HepG2 (cell line): ENCODE data around the gene CD7. TPM values are rescaled to one million over a fixed set of nuclear protein-coding genes. Genes with fewer than 3 reads are reported as not detected.

ENCODE experiments used
- CHD2 ChIP-seq: IDR thresholded peaks from 2 replicates; pipeline ENCODE4 v1.6.1; 2011; ENCODE audit warnings: low read depth, low read length, improper control_type of control experiment
- DMAP1 ChIP-seq: IDR thresholded peaks from 2 replicates; pipeline ENCODE4 v1.6.1; 2016
- ISL2 ChIP-seq: sonication (generic); formaldehyde crosslinking; IDR thresholded peaks from 2 replicates; pipeline ENCODE4 v1.5.0; 2020; ENCODE audit warnings: missing genetic modification reagents
- MYC ChIP-seq: sonication (generic); formaldehyde crosslinking; IDR thresholded peaks from 2 replicates; pipeline ENCODE4 v1.9.0; 2021; ENCODE audit warnings: missing genetic modification reagents, borderline replicate concordance
- REL ChIP-seq: sonication (generic); formaldehyde crosslinking; conservative IDR thresholded peaks from 2 replicates; pipeline ENCODE4 v1.8.0; 2022; ENCODE audit warnings: mild to moderate bottlenecking, missing genetic modification reagents, moderate library complexity
- RELA ChIP-seq: sonication (generic); formaldehyde crosslinking; IDR thresholded peaks from 2 replicates; pipeline ENCODE4 v1.4.0; 2020; ENCODE audit warnings: missing genetic modification reagents
- SETDB1 ChIP-seq: sonication (generic); formaldehyde crosslinking; IDR thresholded peaks from 2 replicates; pipeline ENCODE4 v1.5.1; 2020; ENCODE audit warnings: missing genetic modification reagents, mild to moderate bottlenecking, borderline replicate concordance
- TCF7L2 ChIP-seq: IDR thresholded peaks from 2 replicates; pipeline ENCODE4 v1.6.1; 2011; ENCODE audit warnings: mild to moderate bottlenecking, low read depth, low read length, moderate library complexity
- THAP8 ChIP-seq: sonication (generic); formaldehyde crosslinking; IDR thresholded peaks from 2 replicates; pipeline ENCODE4 v1.5.1; 2020; ENCODE audit warnings: missing genetic modification reagents, mild to moderate bottlenecking, borderline replicate concordance
- ZKSCAN1 ChIP-seq: fragments of 150-350 bp; IDR thresholded peaks from 2 replicates; pipeline ENCODE4 v1.6.1; 2014; ENCODE audit warnings: low read length
- ZMYM3 ChIP-seq: sonication (generic); formaldehyde crosslinking; IDR thresholded peaks from 2 replicates; pipeline ENCODE4 v1.5.1; 2020; ENCODE audit warnings: mild to moderate bottlenecking, missing genetic modification reagents
- ZNF121 ChIP-seq: sonication (generic); formaldehyde crosslinking; IDR thresholded peaks from 2 replicates; pipeline ENCODE4 v1.5.0; 2020; ENCODE audit warnings: mild to moderate bottlenecking, missing genetic modification reagents
- ZNF432 ChIP-seq: sonication (generic); formaldehyde crosslinking; IDR thresholded peaks from 2 replicates; pipeline ENCODE4 v1.5.0; 2020; ENCODE audit warnings: missing genetic modification reagents, mild to moderate bottlenecking, borderline replicate concordance
- polyA plus RNA-seq, 8 experiments: library from polyadenylated mRNA; depleted of rRNA in 3 of 8; stranded (reverse) in 7 of 8; unstranded in 1 of 8; fragments of >200 nt; fragmentation: Illumina TruSeq in 4 of 8; extraction: Trizol in 4 of 8; gene quantifications; 2 replicates each; pipeline versions ENCODE4 v1.2.1 to v1.2.3, GENCODE V29; 2011 to 2016; ENCODE audit warnings: low read depth in 4 of 8, missing spikeins in 1 of 8, mixed read lengths in 1 of 8; ENCODE audit not compliant: insufficient read depth in 1 of 8
- total RNA-seq, 5 experiments: library from RNA; depleted of rRNA; stranded (reverse); fragments of >200 nt; fragmentation: Illumina TruSeq; extraction: Trizol; gene quantifications; 2 replicates each; pipeline ENCODE4 v1.2.3, GENCODE V29; 2016; ENCODE audit warnings: low read depth in 1 of 5
- TF ChIP-seq, protein P1 (sequence below): sonication (generic); formaldehyde crosslinking; IDR thresholded peaks from 2 replicates; pipeline ENCODE4 v1.8.0; 2022; ENCODE audit warnings: missing genetic modification reagents, mild to moderate bottlenecking, borderline replicate concordance

CD7 gene
- total and polyA plus RNA-seq, 2 of the 13 experiments (the other 11 are each of a cell fraction or from before 2014, with no cell fraction given) = 67.6 to 76.4 TPM

DNA sequence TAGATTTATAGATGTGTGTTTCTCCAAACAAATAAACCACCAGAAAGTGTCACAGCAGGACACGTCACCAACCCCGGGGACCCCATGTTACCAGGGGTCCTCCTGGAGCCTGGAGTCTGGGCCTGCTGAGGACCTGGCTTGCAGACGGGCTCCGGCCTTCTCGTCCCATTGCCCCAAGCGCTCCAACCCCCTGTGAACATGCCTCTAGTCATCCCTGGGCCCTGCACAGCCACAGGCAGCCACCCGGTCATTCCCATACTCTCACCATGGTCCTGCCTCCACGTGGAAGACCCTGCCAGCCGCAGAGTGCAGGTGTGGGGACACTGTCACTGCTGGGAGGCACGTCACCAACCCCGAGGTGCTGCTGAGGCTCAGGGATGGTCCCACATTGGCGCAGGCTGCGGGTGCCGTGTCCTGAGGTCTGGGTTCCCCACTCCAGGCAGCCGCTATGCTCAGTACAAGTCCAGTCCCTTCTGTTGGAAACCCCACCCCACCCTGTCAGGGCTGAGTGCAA lies 11.6 kb upstream of the CD7 start (continued):
- no peak for TF ChIP-seq ISL2 (CRISPR knock-in tag)
- TF ChIP-seq, protein P1, sequence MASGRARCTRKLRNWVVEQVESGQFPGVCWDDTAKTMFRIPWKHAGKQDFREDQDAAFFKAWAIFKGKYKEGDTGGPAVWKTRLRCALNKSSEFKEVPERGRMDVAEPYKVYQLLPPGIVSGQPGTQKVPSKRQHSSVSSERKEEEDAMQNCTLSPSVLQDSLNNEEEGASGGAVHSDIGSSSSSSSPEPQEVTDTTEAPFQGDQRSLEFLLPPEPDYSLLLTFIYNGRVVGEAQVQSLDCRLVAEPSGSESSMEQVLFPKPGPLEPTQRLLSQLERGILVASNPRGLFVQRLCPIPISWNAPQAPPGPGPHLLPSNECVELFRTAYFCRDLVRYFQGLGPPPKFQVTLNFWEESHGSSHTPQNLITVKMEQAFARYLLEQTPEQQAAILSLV (CRISPR knock-in tag) = no peak; the same call in 1 of the 2 replicates
- no peak for TF ChIP-seq THAP8 (CRISPR knock-in tag)
- TF ChIP-seq DMAP1 = no peak
- TF ChIP-seq TCF7L2 = no peak
- TF ChIP-seq RELA = 0 out of 2 replicates have a peak, but pooled peaks have one; percentile 17
- no peak for TF ChIP-seq REL
- TF ChIP-seq ZNF432 (CRISPR knock-in tag) = no peak
- no peak for TF ChIP-seq ZKSCAN1
- TF ChIP-seq ZNF121 (CRISPR knock-in tag) = no peak
- TF ChIP-seq CHD2 = no peak
- TF ChIP-seq ZMYM3 (CRISPR knock-in tag) = no peak
- TF ChIP-seq SETDB1 (CRISPR knock-in tag) = no peak
- no peak for TF ChIP-seq MYC (CRISPR knock-in tag)
